ENCODE data around the gene KPNA4. TPM values are rescaled to one million over a fixed set of nuclear protein-coding genes. Genes with fewer than 3 reads are reported as not detected.

Gene KPNA4
- total and polyA plus RNA-seq, 2 donors (not counting 3 experiments of a cell fraction or from before 2014, with no cell fraction given) = 12.2 to 70.1 TPM

- dilution Hi-C loops (cut with MboI; ENCODE audit: extremely low pct_ligation_motif_present, low sequenced_read_pairs) = no loop called here
- CTCF ChIA-PET = no interaction called here
- Histone ChIP-seq H3K4me1 (ENCODE audit: control insufficient read depth, extremely low read depth, insufficient read depth, low read length) (no peaks in the 10 kb centered on the region), H3K9ac (replicated peaks; ENCODE audit: extremely low read depth, insufficient read depth, low read length) (no peak overlapping the region), H3K36me3 (ENCODE audit: control insufficient read depth in 2 of 2, extremely low read depth in 1 of 2, insufficient read depth in 2 of 2, low read length in 2 of 2) (no peaks in the 10 kb centered on the region), H3K4me2 (ENCODE audit: insufficient read depth, low read length) (no peak overlapping the region), H3K4me3 (replicated peaks in 1 of 3; ENCODE audit: insufficient read depth in 1 of 3, low read depth in 1 of 3, low read length in 3 of 3) (no peak overlapping the region), H3K27ac (ENCODE audit: insufficient read depth, low read depth, low read length) (no peak overlapping the region), H4K20me1 (replicated peaks; ENCODE audit: control insufficient read depth, extremely low read depth, insufficient read depth, low read length) (no peaks in the 10 kb centered on the region), H3K9me1 (replicated peaks; ENCODE audit: control insufficient read depth, extremely low read depth, insufficient read depth, low read length) (no peaks in the 10 kb centered on the region), H3K27me3 (ENCODE audit: control insufficient read depth in 2 of 2, insufficient read depth in 2 of 2, low read length in 2 of 2) (peaks cover 2 to 8% of the 10 kb centered on the region in 2 experiments), H3K79me2 (ENCODE audit: control insufficient read depth, insufficient read depth, low read length) (no peaks in the 10 kb centered on the region), H3K9me3 (replicated peaks; ENCODE audit: control insufficient read depth, insufficient read depth, low read length) (no peaks in the 10 kb centered on the region), H2AFZ (ENCODE audit: low read depth, low read length) (no peak overlapping the region)
- DNase-seq (ENCODE audit: low read depth, low spot score) (no peak), FAIRE-seq (no peak)
- no TSS peak for BruUV-seq (replicated peaks)
- TF ChIP-seq MAX (IDR thresholded peaks at IDR 0.05; ENCODE audit: insufficient read depth, insufficient read length) (no peak), JUN (IDR thresholded peaks at IDR 0.05; ENCODE audit: borderline replicate concordance, insufficient read depth, insufficient read length, low read depth) (no peak), FOS (IDR thresholded peaks at IDR 0.05; ENCODE audit: borderline replicate concordance, insufficient read depth, low read length) (no peak), GATA2 (IDR thresholded peaks at IDR 0.05; ENCODE audit: insufficient read depth, insufficient read length, low read depth, low read length) (no peak), POLR2A (IDR thresholded peaks at IDR 0.05; ENCODE audit: low read depth, low read length) (no peak), POLR2AphosphoS5 (IDR thresholded peaks at IDR 0.05; ENCODE audit: insufficient read depth, low read depth, low read length) (no peak), CTCF (IDR thresholded peaks at IDR 0.05; ENCODE audit: extremely low read depth in 1 of 2, insufficient read depth in 1 of 2, low read depth in 1 of 2, low read length in 2 of 2) (no peak), MYC (IDR thresholded peaks at IDR 0.05; ENCODE audit: low read depth, low read length) (no peak), EZH2 (IDR thresholded peaks at IDR 0.05; ENCODE audit: borderline replicate concordance, low read depth, low read length, severe bottlenecking) (no peak)
- intact Hi-C loops (cut with micrococcal nuclease) = no loop called here
- POLR2A ChIA-PET = no interaction called here
These were observed 43.5 kb upstream of the KPNA4 start for GRCh38 chr3:160608870-160609269.
